Glomerular visceral epithelial cell (primary cell): ENCODE results near the gene ZNRF1.

Experiments
- DNase-seq: peaks from one replicate; pipeline ENCODE4 v3.0.0-alpha.2; 2016; ENCODE audit errors: extremely low spot score

The ZNRF1 gene

GRCh38 chr16:75027520-75028300 is 28.9 kb downstream of the ZNRF1 start:
- no peak for DNase-seq

- DNase-seq, result no peak
Observed at GRCh38 chr16:75028544-75029135, 29.8 kb downstream of the ZNRF1 start.

- DNase-seq, result peak; percentile 39
Observed at GRCh38 chr16:75029854-75030253, 31.0 kb downstream of the ZNRF1 start.

- DNase-seq, result no peak
Observed at GRCh38 chr16:75032655-75033054, 33.8 kb downstream of the ZNRF1 start.

- no peak for DNase-seq
Observed at GRCh38 chr16:75035410-75035968, 36.7 kb downstream of the ZNRF1 start.

GRCh38 chr16:75038036-75038858 is 39.4 kb downstream of the ZNRF1 start:
- peak; percentile 8 for DNase-seq

GRCh38 chr16:75039941-75040340 is 41.1 kb downstream of the ZNRF1 start:
- DNase-seq, result no peak

GRCh38 chr16:75042426-75043174 is 43.8 kb downstream of the ZNRF1 start:
- DNase-seq, result no peak

GRCh38 chr16:75043175-75043895 is 44.5 kb downstream of the ZNRF1 start:
- no peak for DNase-seq

- DNase-seq, result no peak
Observed at GRCh38 chr16:75044800-75045361, 46.1 kb downstream of the ZNRF1 start.

GRCh38 chr16:75045424-75045823 is 46.6 kb downstream of the ZNRF1 start:
- no peak for DNase-seq

- DNase-seq, result no peak
Observed at GRCh38 chr16:75048054-75048453, 49.2 kb downstream of the ZNRF1 start.

GRCh38 chr16:75048530-75048929 is 49.7 kb downstream of the ZNRF1 start:
- DNase-seq, result no peak

- DNase-seq, result no peak
Observed at GRCh38 chr16:75052481-75053202, 53.8 kb downstream of the ZNRF1 start.

- no peak for DNase-seq
Observed at GRCh38 chr16:75053791-75054555, 55.1 kb downstream of the ZNRF1 start.

- no peak for DNase-seq
Observed at GRCh38 chr16:75054556-75054947, 55.7 kb downstream of the ZNRF1 start.

- DNase-seq, result no peak
Observed at GRCh38 chr16:75058806-75059205, 60.0 kb downstream of the ZNRF1 start.

GRCh38 chr16:75059411-75059810 is 60.6 kb downstream of the ZNRF1 start:
- no peak for DNase-seq

GRCh38 chr16:75060723-75061122 is 61.9 kb downstream of the ZNRF1 start:
- DNase-seq, result no peak
